ENCODE measurements around the gene PSME2.

PSME2 gene

DNA sequence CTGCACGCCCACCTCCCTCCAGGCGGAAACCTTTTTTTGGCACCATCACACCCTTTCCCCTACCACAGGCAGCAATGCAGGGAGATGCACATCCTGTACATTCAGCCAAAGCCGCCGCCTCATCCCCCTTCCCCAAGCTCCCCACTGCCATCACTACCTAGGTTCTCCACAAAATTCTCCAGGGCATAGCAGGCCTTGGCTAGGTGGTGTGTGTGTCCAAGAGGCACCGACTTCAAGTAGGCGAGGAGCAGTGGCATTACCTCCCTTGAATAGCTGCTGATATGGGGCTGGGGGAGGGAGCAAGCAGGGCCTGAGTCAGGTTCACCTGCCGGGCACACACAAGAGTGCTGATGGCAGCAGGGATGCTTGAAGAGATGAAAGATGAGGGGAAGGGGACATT, 38.6 kb upstream of the PSME2 start:
- Histone ChIP-seq H3K4me3 (no peak overlapping the region), H3K9me3 (no peaks in the 10 kb centered on the region), H3K4me1 (peaks cover 8% of the 10 kb centered on the region; the same call in 1 of the 2 replicates), H3K36me3 (replicated peaks) (peaks cover 70% of the 10 kb centered on the region), H3K27me3 (ENCODE audit: low read depth) (no peaks in the 10 kb centered on the region)
- in situ Hi-C loops (cut with MboI; ENCODE audit: low sequenced_read_pairs) = no loop called here
- no peak for DNase-seq (ENCODE audit: low spot score in 2 of 2)

DNA sequence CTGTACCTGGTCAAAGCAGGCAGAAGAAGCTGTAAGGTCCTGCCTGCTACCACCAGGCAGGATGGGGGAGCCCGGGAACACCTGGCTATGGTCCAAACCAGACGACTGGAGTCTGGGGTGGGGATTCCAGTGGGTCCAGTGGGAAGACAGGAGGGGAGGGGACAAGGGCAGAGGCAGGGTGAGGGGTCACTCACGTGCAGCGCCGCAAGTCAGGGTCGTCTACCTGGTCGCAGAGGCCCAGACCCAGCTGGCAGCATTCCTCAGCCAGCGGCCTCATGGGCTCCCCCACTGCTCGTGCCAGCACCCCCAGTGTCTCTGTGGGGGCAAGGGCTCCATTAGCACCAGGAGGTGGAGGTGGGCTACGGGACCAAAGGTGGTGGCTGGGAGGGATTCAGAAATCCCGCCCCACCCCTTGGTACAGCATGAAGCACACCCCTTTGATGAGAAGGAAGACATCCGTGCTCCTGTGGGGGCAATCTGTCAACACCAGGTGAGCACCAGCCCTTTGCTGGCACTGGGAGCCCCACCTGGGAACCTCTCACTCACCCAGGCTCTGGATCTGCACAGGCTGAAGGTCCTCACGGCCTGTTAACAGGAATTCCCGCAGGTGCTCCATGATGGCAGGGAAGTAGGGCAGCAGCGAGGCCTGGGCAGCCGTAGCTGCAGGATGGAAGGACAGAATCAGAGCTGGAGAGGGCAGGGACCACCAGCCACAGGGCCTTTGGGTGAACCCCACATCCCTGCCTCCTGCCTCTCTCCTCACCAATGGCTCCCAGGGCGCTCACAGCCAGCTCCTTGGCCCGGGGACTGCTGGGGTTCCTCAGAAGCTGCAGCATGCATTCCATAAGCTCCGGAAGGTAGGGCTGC, 37.9 kb upstream of the PSME2 start:
- Histone ChIP-seq H3K9me3 (no peaks in the 10 kb centered on the region), H3K36me3 (replicated peaks) (peaks cover 76% of the 10 kb centered on the region)
- in situ Hi-C loops (cut with MboI; ENCODE audit: low sequenced_read_pairs) = no loop called here

DNA sequence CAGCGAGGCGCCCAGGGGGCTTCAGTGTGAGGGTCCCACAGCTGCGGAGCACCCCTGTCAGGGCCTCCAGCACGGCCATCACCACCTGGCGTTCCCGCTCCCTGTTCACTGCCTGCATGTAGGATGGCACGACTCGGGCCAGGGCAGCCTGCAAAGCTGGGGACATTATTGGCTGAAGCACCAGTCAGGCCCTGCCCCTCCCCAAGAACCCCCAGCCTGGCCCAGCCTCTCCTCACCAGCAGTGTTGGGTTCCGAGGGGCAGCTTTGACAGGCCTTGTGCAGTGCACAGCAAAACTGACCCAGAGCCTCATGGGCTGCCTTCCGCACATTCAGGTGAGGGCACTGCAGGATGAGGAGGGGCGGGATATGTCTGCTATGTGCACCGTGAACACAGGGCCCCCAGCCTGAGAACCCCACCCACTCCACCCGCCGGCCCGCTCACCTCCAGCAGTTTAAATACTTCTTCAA, 36.6 kb upstream of the PSME2 start:
- in situ Hi-C loops (cut with MboI; ENCODE audit: low sequenced_read_pairs) = no loop called here
- Histone ChIP-seq H3K27me3 (ENCODE audit: low read depth) (no peaks in the 10 kb centered on the region), H3K9me3 (no peaks in the 10 kb centered on the region), H3K36me3 (replicated peaks) (peaks cover 89% of the 10 kb centered on the region), H3K4me3 (no peak overlapping the region), H3K4me1 (peaks cover 4% of the 10 kb centered on the region; the same call in 1 of the 2 replicates)
- DNase-seq (ENCODE audit: low spot score in 2 of 2) = no peak

More for the DNA sequence above, 37.9 kb upstream of the PSME2 start:
- Histone ChIP-seq H3K4me3 (no peak overlapping the region), H3K4me1 (peaks cover 8% of the 10 kb centered on the region; the same call in 1 of the 2 replicates), H3K27me3 (ENCODE audit: low read depth) (no peaks in the 10 kb centered on the region)
- DNase-seq (ENCODE audit: low spot score in 2 of 2) = no peak

DNA sequence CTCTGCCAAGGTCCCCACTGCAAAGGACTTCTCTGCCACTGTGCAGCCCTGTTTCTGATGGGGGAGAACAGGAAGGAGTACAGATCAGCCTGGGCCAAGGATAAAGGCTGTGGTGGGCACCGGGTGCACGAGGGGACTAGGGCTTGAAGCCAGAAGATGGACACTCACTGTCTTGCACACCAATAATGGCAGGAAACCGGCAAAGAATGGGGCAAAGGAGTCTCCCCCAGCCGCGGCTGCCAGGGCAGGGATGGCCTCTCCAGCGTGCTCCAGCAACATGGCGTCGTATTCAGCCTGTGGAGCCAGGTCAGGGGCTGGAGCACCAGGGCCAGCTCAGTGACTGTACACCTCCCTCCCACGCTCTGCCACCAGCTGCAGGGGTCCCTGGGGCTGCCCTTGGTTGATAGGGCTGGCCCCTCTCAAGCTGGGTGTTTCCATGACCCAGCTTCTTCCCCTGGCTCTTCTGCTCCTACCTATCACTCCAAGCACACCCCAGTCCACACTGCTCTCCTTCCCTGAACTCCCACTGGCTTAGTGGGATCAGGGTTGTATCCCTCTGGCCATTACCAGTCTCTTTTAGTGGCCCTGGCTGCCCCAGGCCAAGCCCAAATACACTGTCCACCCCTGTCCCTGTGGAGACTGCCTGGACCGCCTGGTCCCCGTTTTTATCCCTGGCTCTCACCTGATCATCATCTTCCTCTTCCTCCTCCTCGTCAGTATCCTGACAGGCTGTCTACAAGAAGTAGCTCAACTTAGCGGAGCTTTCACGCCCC, 35.9 kb upstream of the PSME2 start:
- H3K9me3 ChIP-seq = no peaks in the 10 kb centered on the region
- no peak overlapping the region for H3K4me3 ChIP-seq
- H3K4me1 ChIP-seq = no peaks in the 10 kb centered on the region
- in situ Hi-C loops (cut with MboI; ENCODE audit: low sequenced_read_pairs) = no loop called here
- peaks cover 86% of the 10 kb centered on the region for H3K36me3 ChIP-seq (replicated peaks)
- no peak for DNase-seq (ENCODE audit: low spot score in 2 of 2)
- no peaks in the 10 kb centered on the region for H3K27me3 ChIP-seq (ENCODE audit: low read depth)

DNA sequence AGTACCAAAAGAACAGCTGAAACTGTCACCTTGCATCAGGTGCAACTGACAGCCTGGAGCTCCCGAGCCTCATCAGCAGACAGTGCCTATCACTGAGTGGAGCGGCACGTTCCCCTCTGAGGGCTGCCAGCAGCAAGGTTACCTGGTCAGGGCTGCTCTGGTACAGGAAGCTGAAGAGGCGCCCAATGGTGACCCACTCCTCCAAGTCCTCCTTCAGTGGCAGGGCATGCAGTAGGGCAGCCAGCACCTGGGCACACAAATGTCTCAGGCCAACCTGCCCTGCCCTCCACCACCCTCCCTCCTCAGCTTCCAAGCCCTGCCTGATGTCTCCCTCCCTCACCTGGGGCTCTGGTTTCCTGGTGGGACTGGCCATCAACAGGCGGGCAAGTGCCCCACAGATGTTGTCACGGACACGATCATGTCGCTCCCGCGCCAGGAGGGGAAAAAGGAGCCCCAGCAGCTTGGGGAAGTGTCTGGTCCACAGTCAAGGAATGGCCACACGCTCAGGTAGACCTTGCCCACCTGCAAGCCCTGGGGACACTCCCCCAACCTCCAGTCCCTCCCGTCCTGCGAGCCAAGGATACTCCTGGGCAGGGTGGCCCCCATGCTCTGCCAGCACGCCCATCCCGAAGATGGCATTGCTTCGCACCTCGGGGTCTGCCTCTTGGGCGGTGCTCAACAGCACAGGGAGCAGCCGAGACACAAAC, 35.1 kb upstream of the PSME2 start:
- Histone ChIP-seq H3K36me3 (replicated peaks) (peaks cover 79% of the 10 kb centered on the region), H3K9me3 (no peaks in the 10 kb centered on the region), H3K4me3 (no peak overlapping the region), H3K4me1 (no peaks in the 10 kb centered on the region), H3K27me3 (ENCODE audit: low read depth) (no peaks in the 10 kb centered on the region)
- in situ Hi-C loops (cut with MboI; ENCODE audit: low sequenced_read_pairs) = no loop called here
- DNase-seq (ENCODE audit: low spot score in 2 of 2) = no peak

DNA sequence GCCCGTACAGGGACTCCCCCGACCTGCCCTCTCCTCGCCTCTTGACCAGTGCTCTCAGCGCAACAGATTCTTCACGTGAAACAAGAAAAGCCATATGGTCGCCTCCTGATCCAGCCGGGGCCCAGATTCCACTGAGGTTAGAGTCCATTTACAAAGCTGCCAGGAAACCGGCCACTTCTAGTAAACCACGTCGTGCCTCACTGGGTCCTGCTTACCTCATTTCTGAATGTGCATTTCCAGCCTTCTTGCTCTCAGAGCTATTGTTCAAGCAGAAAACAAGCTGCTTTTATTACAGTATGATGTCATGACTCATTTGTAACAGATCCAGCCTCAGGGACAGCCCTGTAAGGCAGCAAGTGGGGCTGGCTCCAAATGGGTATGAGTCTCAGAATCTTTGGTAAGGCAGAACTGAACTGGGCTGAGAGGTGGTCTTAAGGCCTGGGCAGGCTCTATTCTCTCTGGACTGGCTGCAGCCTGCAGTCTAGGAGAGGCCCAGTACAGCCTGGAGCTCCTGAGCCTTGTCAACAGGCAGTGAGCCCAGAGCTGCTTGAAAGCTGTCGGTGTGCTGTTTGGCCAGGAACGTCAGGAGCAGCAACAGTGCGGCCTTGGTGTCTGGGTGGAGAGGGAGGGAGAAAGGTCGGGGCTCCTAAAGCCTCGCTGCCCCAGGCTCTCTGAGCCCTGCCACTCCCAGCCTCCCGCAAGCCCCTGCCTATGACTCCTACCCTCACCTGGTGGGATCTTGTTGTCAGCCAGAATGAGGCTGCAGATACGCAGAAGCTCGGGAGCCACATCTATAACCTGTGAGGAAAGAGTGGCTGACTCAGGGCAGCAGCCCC, 33.8 kb upstream of the PSME2 start:
- Histone ChIP-seq H3K36me3 (replicated peaks) (peaks cover 67% of the 10 kb centered on the region), H3K4me1 (no peaks in the 10 kb centered on the region), H3K9me3 (no peaks in the 10 kb centered on the region), H3K27me3 (ENCODE audit: low read depth) (no peaks in the 10 kb centered on the region), H3K4me3 (no peak overlapping the region)
- in situ Hi-C loops (cut with MboI; ENCODE audit: low sequenced_read_pairs) = no loop called here
- no peak for DNase-seq (ENCODE audit: low spot score in 2 of 2)

DNA sequence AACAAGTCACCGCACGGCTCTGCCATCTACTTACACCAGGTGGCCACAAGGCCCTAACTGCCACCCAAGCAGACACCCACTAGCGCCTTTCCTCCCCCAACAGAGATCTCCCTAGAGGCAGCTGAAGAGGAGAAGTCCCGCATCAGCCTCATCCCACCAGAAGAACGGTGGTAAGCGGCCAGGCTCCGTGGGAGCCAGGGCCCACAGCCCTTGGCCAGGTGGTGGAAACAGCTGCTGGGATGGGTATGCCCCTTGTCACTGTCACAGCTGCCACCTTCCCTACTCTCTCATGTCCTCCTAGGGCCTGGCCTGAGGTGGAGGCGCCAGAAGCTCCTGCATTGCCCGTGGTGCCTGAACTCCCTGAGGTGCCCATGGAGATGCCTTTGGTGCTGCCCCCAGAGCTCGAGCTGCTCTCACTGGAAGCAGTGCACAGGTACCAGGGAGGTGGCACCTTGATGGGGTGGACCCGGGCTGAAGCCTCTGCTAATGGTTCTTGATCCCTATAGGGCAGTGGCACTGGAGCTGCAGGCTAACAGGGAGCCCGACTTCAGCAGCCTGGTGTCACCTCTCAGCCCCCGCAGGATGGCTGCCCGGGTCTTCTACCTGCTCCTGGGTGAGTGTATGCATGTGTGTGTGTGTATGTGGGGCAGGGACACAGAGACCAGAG, 33.0 kb upstream of the PSME2 start:
- H3K9me3 ChIP-seq = no peaks in the 10 kb centered on the region
- no peak for DNase-seq (ENCODE audit: low spot score in 2 of 2)
- no peaks in the 10 kb centered on the region for H3K27me3 ChIP-seq (ENCODE audit: low read depth)
- no peak overlapping the region for H3K4me3 ChIP-seq
- H3K36me3 ChIP-seq (replicated peaks) = peaks cover 60% of the 10 kb centered on the region
- H3K4me1 ChIP-seq = no peaks in the 10 kb centered on the region
- in situ Hi-C loops (cut with MboI; ENCODE audit: low sequenced_read_pairs) = no loop called here

DNA sequence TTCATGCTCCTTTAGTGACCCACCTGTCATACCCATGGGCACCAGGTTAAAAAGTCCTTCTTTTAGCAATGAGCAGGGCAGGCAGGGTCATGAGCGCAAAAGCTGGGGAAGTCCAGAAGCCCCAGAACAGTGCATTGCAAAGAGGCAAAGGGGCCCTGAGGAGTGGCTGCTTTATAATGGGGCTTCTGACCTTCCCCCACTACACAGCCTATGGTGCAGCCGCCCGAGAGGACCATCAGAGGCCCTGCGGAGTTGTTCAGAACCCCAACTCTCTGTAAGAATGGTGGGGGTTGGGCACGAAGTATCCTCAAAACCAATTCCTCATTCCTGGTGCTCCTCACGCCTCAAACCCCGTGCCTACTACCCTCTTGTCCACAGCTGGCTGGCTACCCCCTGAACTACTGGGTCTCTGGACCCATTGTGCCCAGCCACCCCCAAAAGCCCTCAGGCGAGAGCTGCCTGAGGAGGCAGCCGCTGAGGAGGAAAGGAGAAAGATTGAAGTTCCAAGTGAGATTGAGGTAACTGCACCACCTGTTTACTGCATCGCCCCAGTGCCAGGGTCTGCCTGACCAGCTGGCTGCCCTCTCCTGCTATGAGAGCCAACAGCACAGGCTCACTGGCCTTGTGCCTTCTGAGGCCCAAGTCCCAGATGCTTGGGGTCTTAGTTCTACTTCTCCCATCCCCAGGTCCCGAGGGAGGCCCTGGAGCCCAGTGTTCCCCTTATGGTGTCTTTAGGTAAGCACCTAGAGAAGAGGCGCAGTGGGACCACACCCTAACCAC, 32.2 kb upstream of the PSME2 start:
- in situ Hi-C loops (cut with MboI; ENCODE audit: low sequenced_read_pairs) = no loop called here

DNA sequence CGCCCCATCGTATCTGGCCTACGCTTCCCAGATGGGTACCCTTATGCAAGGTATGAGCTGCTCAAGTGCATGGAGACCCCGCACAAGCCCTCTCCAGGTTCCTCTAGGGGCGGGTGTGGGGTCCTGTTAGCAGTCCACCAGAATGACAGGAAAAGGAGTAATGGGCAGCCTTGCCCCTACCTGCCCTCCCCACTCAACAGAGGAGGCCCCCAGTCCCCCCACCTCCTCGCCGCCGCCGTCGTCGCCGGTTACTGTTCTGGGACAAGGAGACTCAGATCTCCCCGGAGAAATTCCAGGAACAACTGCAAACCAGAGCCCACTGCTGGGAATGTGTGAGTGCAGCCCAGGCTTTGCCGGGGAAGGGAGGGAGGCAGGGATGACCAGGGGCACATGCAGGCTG, 31.5 kb upstream of the PSME2 start:
- Histone ChIP-seq H3K9me3 (no peaks in the 10 kb centered on the region), H3K36me3 (replicated peaks) (peaks cover 48% of the 10 kb centered on the region), H3K27me3 (ENCODE audit: low read depth) (no peaks in the 10 kb centered on the region), H3K4me1 (no peaks in the 10 kb centered on the region), H3K4me3 (no peak overlapping the region)
- in situ Hi-C loops (cut with MboI; ENCODE audit: low sequenced_read_pairs) = no loop called here
- no peak for DNase-seq (ENCODE audit: low spot score in 2 of 2)

More for the DNA sequence above, 32.2 kb upstream of the PSME2 start:
- Histone ChIP-seq H3K9me3 (no peaks in the 10 kb centered on the region), H3K4me1 (no peaks in the 10 kb centered on the region), H3K36me3 (replicated peaks) (peaks cover 55% of the 10 kb centered on the region), H3K4me3 (no peak overlapping the region), H3K27me3 (ENCODE audit: low read depth) (no peaks in the 10 kb centered on the region)
- no peak for DNase-seq (ENCODE audit: low spot score in 2 of 2)

DNA sequence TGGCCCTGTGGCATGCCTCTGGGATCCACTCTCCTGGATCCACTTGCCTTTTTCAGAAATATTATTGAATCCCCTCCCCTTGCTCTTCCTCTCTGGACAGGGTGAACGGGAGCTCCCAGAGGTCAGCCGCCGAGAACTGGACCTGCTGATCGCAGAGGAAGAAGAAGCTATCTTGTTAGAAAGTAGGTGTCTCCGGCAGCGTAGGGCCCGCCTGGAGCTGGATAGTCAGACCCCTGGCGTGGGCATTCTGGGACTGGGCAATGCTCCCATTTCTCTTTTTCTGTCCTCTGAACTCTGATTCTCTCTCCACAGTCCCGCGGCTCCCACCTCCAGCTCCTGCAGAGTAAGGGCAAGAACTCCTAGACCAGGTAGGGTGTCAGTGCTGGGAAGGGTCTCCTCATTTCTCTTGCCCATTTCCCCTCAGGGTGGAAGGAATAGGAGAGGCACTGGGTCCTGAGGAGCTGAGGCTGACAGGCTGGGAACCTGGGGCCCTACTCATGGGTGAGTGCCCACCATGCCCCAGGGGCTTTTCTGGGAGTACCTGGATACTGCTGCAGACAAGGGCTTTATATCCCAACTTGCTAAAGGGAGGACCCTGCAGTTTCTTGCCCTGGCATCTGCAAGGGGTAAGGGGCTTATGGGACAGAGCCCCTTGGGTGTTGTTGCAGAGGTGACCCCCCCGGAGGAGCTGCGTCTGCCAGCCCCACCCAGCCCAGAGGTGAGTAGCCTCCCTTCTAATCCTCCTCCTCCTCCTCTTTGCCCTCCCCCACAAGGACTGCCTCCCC, 30.8 kb upstream of the PSME2 start:
- H3K27me3 ChIP-seq (ENCODE audit: low read depth) = no peaks in the 10 kb centered on the region
- H3K4me3 ChIP-seq = no peak overlapping the region
- in situ Hi-C loops (cut with MboI; ENCODE audit: low sequenced_read_pairs) = no loop called here

DNA sequence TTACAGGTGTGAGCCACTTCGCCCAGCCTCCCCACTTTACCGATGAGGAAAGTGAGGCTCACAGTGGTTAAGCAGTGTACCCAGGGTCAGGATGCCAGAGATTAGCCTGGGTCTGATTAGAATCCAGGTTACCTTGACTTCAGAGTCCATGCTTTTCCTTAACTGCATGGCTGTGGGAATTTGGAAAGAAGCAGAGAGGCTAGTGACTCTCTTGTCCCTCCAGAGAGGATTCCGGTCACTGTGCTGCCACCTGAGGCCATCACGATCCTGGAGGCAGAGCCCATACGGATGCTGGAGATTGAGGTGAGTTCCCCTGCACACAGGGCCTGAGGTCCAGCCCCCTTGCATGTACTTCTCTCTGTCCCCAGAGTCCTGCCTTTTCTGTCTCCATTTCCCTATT, 30.2 kb upstream of the PSME2 start:
- Histone ChIP-seq H3K4me1 (no peaks in the 10 kb centered on the region), H3K4me3 (no peak overlapping the region), H3K36me3 (replicated peaks) (peaks cover 35% of the 10 kb centered on the region), H3K27me3 (ENCODE audit: low read depth) (no peaks in the 10 kb centered on the region), H3K9me3 (no peaks in the 10 kb centered on the region)
- in situ Hi-C loops (cut with MboI; ENCODE audit: low sequenced_read_pairs) = no loop called here
- DNase-seq (ENCODE audit: low spot score in 2 of 2) = no peak

More for the DNA sequence above, 30.8 kb upstream of the PSME2 start:
- Histone ChIP-seq H3K36me3 (replicated peaks) (peaks cover 42% of the 10 kb centered on the region), H3K4me1 (no peaks in the 10 kb centered on the region), H3K9me3 (no peaks in the 10 kb centered on the region)
- DNase-seq (ENCODE audit: low spot score in 2 of 2) = no peak

Data from HAP-1 (cell line).